OCI-LY3 (cell line): ENCODE data around the gene COMMD3.
A peak's percentile ranks its signal among the peaks of the same experiment; 100 is the strongest.

Experiments
- H2AFZ ChIP-seq: fragments of 200-600, 300-600 bp; shearing (Covaris generic); 2 replicates; pipeline ENCODE4 v1.6.0; 2014; ENCODE audit warnings: antibody characterized with exemption, low read depth, low read length
- H3K27ac ChIP-seq: fragments of 200-600, 300-600 bp; sonication (generic); 2 replicates; pipeline ENCODE4 v1.5.1; 2014; ENCODE audit warnings: mild to moderate bottlenecking, low read length, moderate library complexity, mixed read lengths
- H3K27me3 ChIP-seq: fragments of 200-600, 300-600 bp; sonication (generic); 2 replicates; pipeline ENCODE4 v1.6.1; 2014; ENCODE audit warnings: low read depth, low read length, mixed read lengths
- H3K36me3 ChIP-seq: fragments of 200-600, 300-600 bp; sonication (generic); replicated peaks from 2 replicates; pipeline ENCODE3; 2014; ENCODE audit warnings: low read depth, low read length, mixed read lengths
- H3K4me1 ChIP-seq: fragments of 300-600, 200-600 bp; sonication (generic); 2 replicates; pipeline ENCODE4 v1.6.1; 2014; ENCODE audit warnings: low read length, mixed read lengths
- H3K4me2 ChIP-seq: fragments of 200-600, 300-600 bp; sonication (generic); 2 replicates; pipeline ENCODE4 v1.6.1; 2014; ENCODE audit warnings: low read length, mixed read lengths
- H3K4me3 ChIP-seq: fragments of 300-600, 200-600 bp; sonication (generic); 2 replicates; pipeline ENCODE4 v1.5.1; 2014; ENCODE audit warnings: antibody characterized with exemption, mild to moderate bottlenecking, low read length, moderate library complexity
- H3K79me2 ChIP-seq: fragments of 300-600, 200-600 bp; shearing (Covaris generic); 2 replicates; pipeline ENCODE4 v1.6.1; 2014; ENCODE audit warnings: mild to moderate bottlenecking, low read length, mixed read lengths
- H3K9ac ChIP-seq: fragments of 300-600, 200-600 bp; shearing (Covaris generic); 2 replicates; pipeline ENCODE4 v1.6.0; 2014; ENCODE audit warnings: mild to moderate bottlenecking, low read length, moderate library complexity
- H3K9me3 ChIP-seq: fragments of 200-600, 300-600 bp; shearing (Covaris generic); 2 replicates; pipeline ENCODE4 v1.6.1; 2014; ENCODE audit warnings: low read length, mixed read lengths; ENCODE audit not compliant: insufficient read depth
- H4K20me1 ChIP-seq: fragments of 200-600, 300-600 bp; sonication (generic); 2 replicates; pipeline ENCODE4 v1.6.1; 2016; ENCODE audit warnings: low read length, mixed read lengths; ENCODE audit not compliant: insufficient read depth
- EZH2phosphoT487 ChIP-seq: fragments of 200-600 bp; shearing (Covaris generic); IDR thresholded peaks from 2 replicates; pipeline ENCODE4 v1.6.1; 2018; ENCODE audit warnings: antibody characterized with exemption, mixed run types, low read depth
- TF ChIP-seq, protein P1 (sequence below): fragments of 200-600, 300-600 bp; sonication (generic); IDR thresholded peaks from 2 replicates; pipeline ENCODE4 v1.5.1; 2014; ENCODE audit warnings: antibody characterized with exemption, low read length, low read depth

The COMMD3 gene

DNA sequence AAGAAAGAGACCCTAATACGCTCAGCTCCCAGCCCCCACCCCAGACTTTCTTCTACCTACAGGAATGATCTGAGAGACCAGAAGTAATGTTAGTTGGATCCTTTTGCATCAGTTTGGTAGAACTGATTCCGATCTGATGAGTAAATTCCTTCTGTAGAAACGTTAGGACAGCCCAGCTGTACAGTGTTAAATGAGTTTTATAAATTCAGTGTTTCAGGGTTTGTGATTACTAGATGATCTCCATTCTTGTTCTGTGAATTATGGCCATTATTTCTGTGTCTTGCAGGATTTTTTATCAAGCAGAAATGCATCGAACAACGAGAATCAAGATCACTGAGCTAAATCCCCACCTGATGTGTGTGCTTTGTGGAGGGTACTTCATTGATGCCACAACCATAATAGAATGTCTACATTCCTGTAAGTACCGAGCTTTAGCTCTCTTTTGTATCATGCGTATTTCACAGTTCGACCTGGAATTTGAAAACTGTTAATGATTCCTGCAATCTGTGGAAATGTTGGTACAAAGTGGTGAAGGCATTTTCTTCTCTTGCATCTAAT lies 10.0 kb downstream of the COMMD3 start:
- Histone ChIP-seq H2AFZ (no peak overlapping the region), H3K36me3 (peaks cover 16% of the 10 kb centered on the region), H3K79me2 (peaks cover 30% of the 10 kb centered on the region), H3K4me2 (peak overlapping the region; percentile 61), H4K20me1 (peaks cover 14% of the 10 kb centered on the region; the same call in 1 of the 2 replicates), H3K27me3 (peaks cover 32% of the 10 kb centered on the region), H3K4me3 (peak overlapping the region; percentile 84), H3K4me1 (peaks cover 27% of the 10 kb centered on the region), H3K27ac (no peak overlapping the region), H3K9me3 (no peaks in the 10 kb centered on the region), H3K9ac (peak overlapping the region; percentile 59)
- TF ChIP-seq EZH2phosphoT487, result no peak
- TF ChIP-seq, protein P1, sequence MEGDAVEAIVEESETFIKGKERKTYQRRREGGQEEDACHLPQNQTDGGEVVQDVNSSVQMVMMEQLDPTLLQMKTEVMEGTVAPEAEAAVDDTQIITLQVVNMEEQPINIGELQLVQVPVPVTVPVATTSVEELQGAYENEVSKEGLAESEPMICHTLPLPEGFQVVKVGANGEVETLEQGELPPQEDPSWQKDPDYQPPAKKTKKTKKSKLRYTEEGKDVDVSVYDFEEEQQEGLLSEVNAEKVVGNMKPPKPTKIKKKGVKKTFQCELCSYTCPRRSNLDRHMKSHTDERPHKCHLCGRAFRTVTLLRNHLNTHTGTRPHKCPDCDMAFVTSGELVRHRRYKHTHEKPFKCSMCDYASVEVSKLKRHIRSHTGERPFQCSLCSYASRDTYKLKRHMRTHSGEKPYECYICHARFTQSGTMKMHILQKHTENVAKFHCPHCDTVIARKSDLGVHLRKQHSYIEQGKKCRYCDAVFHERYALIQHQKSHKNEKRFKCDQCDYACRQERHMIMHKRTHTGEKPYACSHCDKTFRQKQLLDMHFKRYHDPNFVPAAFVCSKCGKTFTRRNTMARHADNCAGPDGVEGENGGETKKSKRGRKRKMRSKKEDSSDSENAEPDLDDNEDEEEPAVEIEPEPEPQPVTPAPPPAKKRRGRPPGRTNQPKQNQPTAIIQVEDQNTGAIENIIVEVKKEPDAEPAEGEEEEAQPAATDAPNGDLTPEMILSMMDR, result no peak

DNA sequence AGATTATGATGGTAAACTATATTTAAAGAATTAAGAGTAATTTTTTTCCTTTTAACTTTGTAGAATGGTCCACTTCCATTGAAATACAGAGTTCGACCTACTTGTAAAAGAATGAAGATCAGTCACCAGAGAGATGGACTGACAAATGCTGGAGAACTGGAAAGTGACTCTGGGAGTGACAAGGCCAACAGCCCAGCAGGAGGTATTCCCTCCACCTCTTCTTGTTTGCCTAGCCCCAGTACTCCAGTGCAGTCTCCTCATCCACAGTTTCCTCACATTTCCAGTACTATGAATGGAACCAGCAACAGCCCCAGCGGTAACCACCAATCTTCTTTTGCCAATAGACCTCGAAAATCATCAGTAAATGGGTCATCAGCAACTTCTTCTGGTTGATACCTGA lies 13.0 kb downstream of the COMMD3 start:
- Histone ChIP-seq H3K27ac (no peak overlapping the region), H3K9ac (no peak overlapping the region), H4K20me1 (peaks cover 8% of the 10 kb centered on the region; the same call in 1 of the 2 replicates), H3K4me1 (peaks cover 13% of the 10 kb centered on the region), H2AFZ (no peak overlapping the region), H3K27me3 (peaks cover 8% of the 10 kb centered on the region; the same call in 1 of the 2 replicates), H3K36me3 (peaks cover 16% of the 10 kb centered on the region), H3K4me3 (no peak overlapping the region), H3K4me2 (no peak overlapping the region), H3K9me3 (no peaks in the 10 kb centered on the region), H3K79me2 (peaks cover 11% of the 10 kb centered on the region)
- TF ChIP-seq EZH2phosphoT487, result no peak
- TF ChIP-seq, protein P1, result no peak

DNA sequence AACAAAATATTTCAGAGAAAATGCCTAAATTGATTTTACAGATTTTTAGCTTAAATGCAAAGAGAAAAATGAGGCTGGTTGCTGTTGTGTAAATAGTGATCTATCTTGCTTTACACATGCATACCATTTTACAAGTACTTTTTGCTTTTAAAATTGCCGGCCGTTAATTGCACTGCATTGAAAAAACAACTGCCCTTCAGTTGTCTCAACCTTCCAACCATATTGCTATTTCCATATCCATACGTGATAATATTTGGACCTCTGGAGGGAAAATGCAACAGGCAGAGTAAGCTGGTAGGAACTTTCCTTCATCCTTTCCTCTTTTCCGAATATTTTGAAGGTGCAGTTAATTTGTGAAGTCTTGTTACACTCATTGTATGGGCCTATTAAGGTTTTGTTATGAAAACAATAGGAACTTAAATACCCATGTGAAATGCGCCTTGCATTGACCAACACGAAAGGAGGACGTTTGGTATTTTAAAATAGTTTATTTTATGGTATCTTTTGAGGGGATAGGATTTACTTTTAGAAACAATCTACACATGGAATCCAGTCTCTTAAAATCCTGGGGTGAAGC lies 16.0 kb downstream of the COMMD3 start:
- Histone ChIP-seq H3K36me3 (peaks cover 11% of the 10 kb centered on the region), H3K4me3 (no peak overlapping the region), H3K79me2 (no peaks in the 10 kb centered on the region), H3K27me3 (no peaks in the 10 kb centered on the region), H3K9ac (no peak overlapping the region), H3K27ac (no peak overlapping the region), H2AFZ (no peak overlapping the region), H4K20me1 (no peaks in the 10 kb centered on the region), H3K9me3 (no peaks in the 10 kb centered on the region), H3K4me1 (no peaks in the 10 kb centered on the region), H3K4me2 (no peak overlapping the region)
- no peak for TF ChIP-seq EZH2phosphoT487
- TF ChIP-seq, protein P1, result no peak

DNA sequence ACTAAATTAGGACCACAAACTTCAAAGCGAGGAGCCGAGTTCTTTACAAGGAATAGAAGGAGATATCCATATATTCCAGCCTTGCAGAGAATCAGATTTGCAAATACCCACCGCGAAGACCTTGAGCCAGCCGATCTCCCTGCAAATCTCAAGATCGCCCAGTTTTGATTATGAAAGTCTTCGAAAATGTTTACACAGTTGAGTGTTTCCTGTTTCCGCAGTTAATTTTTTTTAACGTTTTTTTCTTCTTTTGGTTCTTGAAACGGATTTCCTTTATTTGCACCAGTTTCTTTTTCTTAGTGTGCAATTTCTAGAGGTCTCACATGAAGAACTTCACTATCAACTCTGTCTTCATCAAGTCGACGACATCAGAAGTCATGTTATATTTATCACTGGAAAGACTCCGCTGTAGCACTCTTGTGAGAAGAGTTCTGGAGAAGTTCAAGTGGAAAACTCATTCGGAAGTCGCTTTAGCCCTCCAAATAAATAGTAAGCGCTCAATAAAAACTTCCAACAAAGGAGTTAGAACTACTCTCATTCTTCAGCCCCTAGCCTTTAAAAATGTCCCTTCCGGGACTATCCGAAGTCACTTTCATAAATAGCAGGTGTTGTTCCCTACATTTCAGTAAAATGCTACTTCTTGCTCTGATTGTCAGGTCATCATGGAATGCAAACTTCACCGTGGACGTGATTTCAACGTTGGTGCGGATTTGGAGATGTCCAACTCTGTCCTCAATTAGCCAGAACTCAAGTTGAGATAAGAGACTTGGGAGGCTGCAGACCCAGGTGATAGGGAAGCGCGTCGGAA lies 17.2 kb downstream of the COMMD3 start:
- H3K9me3 ChIP-seq, result no peaks in the 10 kb centered on the region
- H3K4me3 ChIP-seq, result no peak overlapping the region
- no peaks in the 10 kb centered on the region for H3K79me2 ChIP-seq
- H3K27ac ChIP-seq, result no peak overlapping the region
- H2AFZ ChIP-seq, result no peak overlapping the region
- H3K9ac ChIP-seq, result no peak overlapping the region
- TF ChIP-seq, protein P1, result no peak
- no peak for TF ChIP-seq EZH2phosphoT487
- no peaks in the 10 kb centered on the region for H4K20me1 ChIP-seq
- H3K36me3 ChIP-seq, result peaks cover 11% of the 10 kb centered on the region
- H3K4me2 ChIP-seq, result no peak overlapping the region
- H3K27me3 ChIP-seq, result peaks cover 6% of the 10 kb centered on the region
- H3K4me1 ChIP-seq, result peaks cover 4% of the 10 kb centered on the region
